NCI-H524 (cell line): ENCODE data around the gene MCTP1.
A peak's percentile ranks its signal among the peaks of the same experiment; 100 is the strongest.

Experiments used
- DNase-seq, 2 experiments: peaks; one replicate each; lab custom pipeline; 2025; lab: John Stamatoyannopoulos, UW

The MCTP1 gene

GRCh38 chr5:95284572-95285408 is at the start of gene MCTP1:
Gene MCTP1, minus strand, starts transcription at chr5:95285094.
- peak in 1 of 2 experiments; percentile 69 for DNase-seq

GRCh38 chr5:95332158-95332557 is 47.3 kb upstream of the MCTP1 start:
- no peak for DNase-seq

- no peak for DNase-seq
Measured at GRCh38 chr5:95331358-95331757, 46.5 kb upstream of the MCTP1 start.

- no peak for DNase-seq
Measured at GRCh38 chr5:95327211-95327610, 42.3 kb upstream of the MCTP1 start.

- no peak for DNase-seq
Measured at GRCh38 chr5:95317687-95318086, 32.8 kb upstream of the MCTP1 start.

- no peak for DNase-seq
Measured at GRCh38 chr5:95317085-95317484, 32.2 kb upstream of the MCTP1 start.

GRCh38 chr5:95304711-95305110 is 19.8 kb upstream of the MCTP1 start:
- DNase-seq, result no peak

GRCh38 chr5:95298651-95299050 is 13.8 kb upstream of the MCTP1 start:
- DNase-seq, result no peak

- DNase-seq, result no peak
Measured at GRCh38 chr5:95296291-95296690, 11.4 kb upstream of the MCTP1 start.

- no peak for DNase-seq
Measured at GRCh38 chr5:95285409-95285755, 488 bp upstream of the MCTP1 start.

- DNase-seq, result peak; percentile 38 to 63
Measured at GRCh38 chr5:95283761-95284571, 928 bp downstream of the MCTP1 start.

GRCh38 chr5:95283022-95283615 is 1.8 kb downstream of the MCTP1 start:
- DNase-seq, result peak in 1 of 2 experiments; percentile 38

GRCh38 chr5:95281226-95281625 is 3.7 kb downstream of the MCTP1 start:
- DNase-seq, result no peak

GRCh38 chr5:95280401-95281095 is 4.3 kb downstream of the MCTP1 start:
- peak; percentile 22 to 66 for DNase-seq

- DNase-seq, result no peak
Measured at GRCh38 chr5:95274011-95274410, 10.9 kb downstream of the MCTP1 start.

- DNase-seq, result no peak
Measured at GRCh38 chr5:95272316-95272929, 12.5 kb downstream of the MCTP1 start.

- DNase-seq, result no peak
Measured at GRCh38 chr5:95262933-95263660, 21.8 kb downstream of the MCTP1 start.

- DNase-seq, result peak; percentile 8 to 26
Measured at GRCh38 chr5:95261437-95262175, 23.3 kb downstream of the MCTP1 start.

- no peak for DNase-seq
Measured at GRCh38 chr5:95256991-95257390, 27.9 kb downstream of the MCTP1 start.

GRCh38 chr5:95256446-95256845 is 28.4 kb downstream of the MCTP1 start:
- no peak for DNase-seq
